MM.1S (cell line): ENCODE results near the gene SCUBE1.

ENCODE experiments used
- DNase-seq: peaks from one replicate; pipeline ENCODE4 v3.0.0-alpha.2; 2015
- H2AFZ ChIP-seq: fragments of 300-600 bp; sonication (generic); 2 replicates; pipeline ENCODE4 v1.6.0; 2016; ENCODE audit warnings: antibody characterized with exemption, low read length
- H3F3A ChIP-seq: fragments of 300-600 bp; sonication (generic); 2 replicates; pipeline ENCODE4 v1.6.1; 2016; ENCODE audit warnings: mild to moderate bottlenecking, antibody characterized with exemption, low read length, moderate library complexity, mixed read lengths; ENCODE audit not compliant: insufficient read depth
- H3K27ac ChIP-seq: fragments of 300-600 bp; sonication (generic); 2 replicates; pipeline ENCODE4 v1.5.1; 2016; ENCODE audit warnings: mild to moderate bottlenecking, low read length
- H3K27me3 ChIP-seq: fragments of 300-600 bp; sonication (generic); replicated peaks from 2 replicates; pipeline ENCODE4 v1.6.0; 2016; ENCODE audit warnings: low read length; ENCODE audit not compliant: insufficient read depth
- H3K36me3 ChIP-seq: fragments of 300-600 bp; sonication (generic); replicated peaks from 2 replicates; pipeline ENCODE4 v1.6.1; 2016; ENCODE audit warnings: mild to moderate bottlenecking, low read length, mixed read lengths; ENCODE audit not compliant: insufficient read depth
- H3K4me1 ChIP-seq: fragments of 300-600 bp; sonication (generic); 2 replicates; pipeline ENCODE4 v1.6.1; 2016; ENCODE audit warnings: low read length, mixed read lengths
- H3K4me2 ChIP-seq: fragments of 300-600 bp; sonication (generic); 2 replicates; pipeline ENCODE4 v1.6.0; 2016; ENCODE audit warnings: low read depth, low read length
- H3K4me3 ChIP-seq: fragments of 300-600 bp; sonication (generic); 2 replicates; pipeline ENCODE4 v1.5.1; 2016; ENCODE audit warnings: low read length, mixed read lengths
- H3K79me2 ChIP-seq: fragments of 300-600 bp; sonication (generic); 2 replicates; pipeline ENCODE4 v1.6.1; 2016; ENCODE audit warnings: mixed run types, low read length, mixed read lengths
- H3K9ac ChIP-seq: fragments of 300-600 bp; sonication (generic); 2 replicates; pipeline ENCODE4 v1.6.1; 2016; ENCODE audit warnings: low read length, mixed read lengths
- H3K9me2 ChIP-seq: fragments of 300-600 bp; sonication (generic); replicated peaks from 2 replicates; pipeline ENCODE4 v1.6.1; 2016; ENCODE audit warnings: mild to moderate bottlenecking, low read length, mixed read lengths; ENCODE audit not compliant: insufficient read depth
- H3K9me3 ChIP-seq: fragments of 300-600 bp; sonication (generic); replicated peaks from 2 replicates; pipeline ENCODE4 v1.6.1; 2016; ENCODE audit warnings: mild to moderate bottlenecking, low read length, mixed read lengths; ENCODE audit not compliant: insufficient read depth
- H4K20me1 ChIP-seq: fragments of 300-600 bp; sonication (generic); 2 replicates; pipeline ENCODE4 v1.6.1; 2016; ENCODE audit warnings: mild to moderate bottlenecking, low read length, moderate library complexity, mixed read lengths; ENCODE audit not compliant: insufficient read depth
- CTCF ChIP-seq: fragments of 300-600 bp; sonication (generic); IDR thresholded peaks from 2 replicates; pipeline ENCODE4 v1.5.1; 2016; ENCODE audit warnings: antibody characterized with exemption, low read length, mixed read lengths
- EZH2 ChIP-seq: fragments of 300-600 bp; sonication (generic); optimal IDR thresholded peaks from 2 replicates; pipeline ENCODE3; 2017; ENCODE audit warnings: low read depth, mild to moderate bottlenecking, antibody characterized with exemption, low read length, mixed read lengths
- EZH2phosphoT487 ChIP-seq: fragments of 300-600 bp; sonication (generic); IDR thresholded peaks from 2 replicates; pipeline ENCODE4 v1.6.1; 2018; ENCODE audit warnings: antibody characterized with exemption, low read length

Gene SCUBE1

GRCh38 chr22:43208703-43209522 is 134.3 kb downstream of the SCUBE1 start:
- TF ChIP-seq CTCF = no peak
- no peak for TF ChIP-seq EZH2
- TF ChIP-seq EZH2phosphoT487 = no peak
- Histone ChIP-seq H3K9me3 (no peaks in the 10 kb centered on the region), H3K4me2 (no peak overlapping the region), H3K79me2 (no peaks in the 10 kb centered on the region), H3K27ac (no peak overlapping the region), H4K20me1 (no peaks in the 10 kb centered on the region), H2AFZ (no peak overlapping the region), H3F3A (no peaks in the 10 kb centered on the region), H3K9ac (no peak overlapping the region), H3K27me3 (peaks cover 82% of the 10 kb centered on the region), H3K9me2 (no peaks in the 10 kb centered on the region), H3K4me1 (no peaks in the 10 kb centered on the region), H3K36me3 (no peaks in the 10 kb centered on the region), H3K4me3 (no peak overlapping the region)
- DNase-seq = no peak

GRCh38 chr22:43207849-43208702 is 135.1 kb downstream of the SCUBE1 start:
- no peak overlapping the region for H2AFZ ChIP-seq
- H3F3A ChIP-seq = no peaks in the 10 kb centered on the region
- peaks cover 79% of the 10 kb centered on the region for H3K27me3 ChIP-seq
- H3K9me2 ChIP-seq = no peaks in the 10 kb centered on the region
- TF ChIP-seq EZH2phosphoT487 (no peak), CTCF (no peak), EZH2 (no peak)
- no peaks in the 10 kb centered on the region for H3K79me2 ChIP-seq
- H3K4me3 ChIP-seq = no peak overlapping the region
- H3K36me3 ChIP-seq = no peaks in the 10 kb centered on the region
- no peaks in the 10 kb centered on the region for H3K9me3 ChIP-seq
- H4K20me1 ChIP-seq = no peaks in the 10 kb centered on the region
- DNase-seq = no peak
- H3K27ac ChIP-seq = no peak overlapping the region
- H3K9ac ChIP-seq = no peak overlapping the region
- no peak overlapping the region for H3K4me2 ChIP-seq
- H3K4me1 ChIP-seq = no peaks in the 10 kb centered on the region

GRCh38 chr22:43207386-43207785 is 135.8 kb downstream of the SCUBE1 start:
- Histone ChIP-seq H3K9ac (no peak overlapping the region), H3F3A (no peaks in the 10 kb centered on the region), H3K36me3 (no peaks in the 10 kb centered on the region), H3K79me2 (no peaks in the 10 kb centered on the region), H3K9me3 (no peaks in the 10 kb centered on the region), H3K27ac (no peak overlapping the region), H3K4me3 (no peak overlapping the region), H2AFZ (no peak overlapping the region), H4K20me1 (no peaks in the 10 kb centered on the region), H3K4me2 (no peak overlapping the region), H3K27me3 (peaks cover 79% of the 10 kb centered on the region), H3K9me2 (no peaks in the 10 kb centered on the region), H3K4me1 (no peaks in the 10 kb centered on the region)
- TF ChIP-seq CTCF (no peak), EZH2 (no peak), EZH2phosphoT487 (no peak)
- DNase-seq = no peak
